CD14-positive monocyte (primary cell): ENCODE data around the gene HAO2. TPM values are rescaled to one million over a fixed set of nuclear protein-coding genes. Genes with fewer than 3 reads are reported as not detected.

ENCODE experiments used
- DNase-seq, 3 donors: peaks; one replicate each; pipeline ENCODE4 v3.0.0-alpha.2; 2011 to 2022
- H2AFZ ChIP-seq: 2 replicates; pipeline ENCODE4 v1.6.0; 2012; ENCODE audit warnings: mild to moderate bottlenecking, low read depth, low read length, inconsistent platforms; ENCODE audit not compliant: insufficient read depth, poor library complexity, severe bottlenecking
- H3K27ac ChIP-seq, 2 donors: 1 replicate in 1 of 2; 2 replicates in 1 of 2; pipeline ENCODE4 v1.5.1; 2012 to 2013; ENCODE audit warnings: low read length in 2 of 2, control low read depth in 1 of 2, inconsistent platforms in 1 of 2, low read depth in 1 of 2, mild to moderate bottlenecking in 1 of 2
- H3K27me3 ChIP-seq, 2 donors: one replicate each; pipeline versions ENCODE4 v1.6.0 to v1.6.1; 2011 to 2013; ENCODE audit warnings: low read length in 2 of 2; ENCODE audit not compliant: control insufficient read depth in 2 of 2, insufficient read depth in 2 of 2
- H3K36me3 ChIP-seq, 2 donors: replicated peaks in 1 of 2; 1 replicate in 1 of 2; 2 replicates in 1 of 2; pipeline versions ENCODE4 v1.5.1 to v1.6.1; 2012 to 2013; ENCODE audit warnings: low read length in 2 of 2, control low read depth in 1 of 2, inconsistent platforms in 1 of 2, mild to moderate bottlenecking in 1 of 2; ENCODE audit not compliant: insufficient read depth in 2 of 2, control insufficient read depth in 1 of 2
- H3K4me1 ChIP-seq, 2 donors: 1 replicate in 1 of 2; 2 replicates in 1 of 2; pipeline versions ENCODE4 v1.5.1 to v1.6.1; 2012 to 2013; ENCODE audit warnings: low read length in 2 of 2, control low read depth in 1 of 2, inconsistent platforms in 1 of 2, mild to moderate bottlenecking in 1 of 2, moderate library complexity in 1 of 2; ENCODE audit not compliant: insufficient read depth in 2 of 2, control insufficient read depth in 1 of 2
- H3K4me2 ChIP-seq: replicated peaks from 2 replicates; pipeline ENCODE3; 2012; ENCODE audit warnings: low read length, moderate library complexity, mild to moderate bottlenecking; ENCODE audit not compliant: poor library complexity, severe bottlenecking; ENCODE audit errors: extremely low read depth
- H3K4me3 ChIP-seq, 3 experiments: fragments of 200-600 bp in 1 of 3; sonication (generic) in 1 of 3; replicated peaks in 1 of 3; 1 replicate in 2 of 3; 2 replicates in 1 of 3; pipeline ENCODE4 v1.5.1; 2011 to 2013; ENCODE audit warnings: low read length in 3 of 3, mild to moderate bottlenecking in 3 of 3, control low read depth in 2 of 3, low read depth in 2 of 3, inconsistent platforms in 1 of 3, moderate library complexity in 1 of 3
- H3K79me2 ChIP-seq: 2 replicates; pipeline ENCODE4 v1.6.0; 2012; ENCODE audit warnings: mild to moderate bottlenecking, control low read depth, inconsistent platforms, low read length, moderate library complexity; ENCODE audit not compliant: insufficient read depth
- H3K9ac ChIP-seq: 2 replicates; pipeline ENCODE4 v1.6.0; 2017; ENCODE audit warnings: low read length, mild to moderate bottlenecking; ENCODE audit not compliant: insufficient read depth, poor library complexity, severe bottlenecking
- H3K9me3 ChIP-seq, 2 donors: replicated peaks in 1 of 2; 1 replicate in 1 of 2; 2 replicates in 1 of 2; pipeline versions ENCODE4 v1.5.1 to v1.6.1; 2012 to 2013; ENCODE audit warnings: low read length in 2 of 2, control low read depth in 1 of 2; ENCODE audit not compliant: control insufficient read depth in 1 of 2, insufficient read depth in 1 of 2
- H4K20me1 ChIP-seq: 2 replicates; pipeline ENCODE4 v1.6.0; 2012; ENCODE audit warnings: mild to moderate bottlenecking, low read length, control low read depth, moderate library complexity; ENCODE audit not compliant: insufficient read depth
- H3K27ac Mint-ChIP-seq, 7 donors: one replicate each; pipeline ENCODE4 v1.8.0; 2020; ENCODE audit warnings: mild to moderate bottlenecking in 7 of 7, mixed read lengths in 7 of 7, moderate library complexity in 6 of 7, inconsistent platforms in 2 of 7
- H3K27me3 Mint-ChIP-seq, 3 donors: one replicate each; pipeline ENCODE4 v1.8.0; 2021 to 2022; ENCODE audit warnings: low read depth in 3 of 3, mild to moderate bottlenecking in 3 of 3, mixed read lengths in 3 of 3, moderate library complexity in 3 of 3, inconsistent platforms in 1 of 3
- H3K36me3 Mint-ChIP-seq, 2 donors: one replicate each; pipeline ENCODE4 v1.8.0; 2020; ENCODE audit warnings: mixed read lengths in 2 of 2, inconsistent platforms in 1 of 2, mild to moderate bottlenecking in 1 of 2
- H3K4me1 Mint-ChIP-seq: one replicate; pipeline ENCODE4 v1.8.0; 2020; ENCODE audit warnings: mild to moderate bottlenecking, mixed read lengths
- H3K4me3 Mint-ChIP-seq, 2 donors: one replicate each; pipeline ENCODE4 v1.8.0; 2020; ENCODE audit warnings: mild to moderate bottlenecking in 2 of 2, mixed read lengths in 2 of 2, moderate library complexity in 1 of 2
- H3K9me3 Mint-ChIP-seq, 7 donors: one replicate each; pipeline ENCODE4 v1.8.0; 2020 to 2022; ENCODE audit warnings: mixed read lengths in 7 of 7, mild to moderate bottlenecking in 6 of 7, moderate library complexity in 6 of 7, inconsistent platforms in 2 of 7
- WGBS: methylation state at CpG from one replicate; pipeline ENCODE4 v1.1.5; 2013; ENCODE audit warnings: missing lambda C conversion rate; ENCODE audit not compliant: insufficient coverage; 5-methylcytosine and 5-hydroxymethylcytosine counted together
- intact Hi-C, 2 donors: fragments of 100-400 bp; cut with micrococcal nuclease; formaldehyde crosslinking; loops; one replicate each; pipeline versions ENCODE4 v1.15.0 to v1.15.1; 2023
- polyA plus RNA-seq, 3 donors: library from polyadenylated mRNA; depleted of rRNA in 1 of 3; unstranded in 2 of 3; stranded (reverse) in 1 of 3; fragments of 300-500 nt in 2 of 3; fragments of >200 nt in 1 of 3; fragmentation: Illumina TruSeq in 2 of 3; gene quantifications; 1 replicate in 2 of 3; 2 replicates in 1 of 3; pipeline ENCODE4 v1.2.3, GENCODE V29; 2012 to 2021
- TF ChIP-seq, protein P1 (sequence below): fragments of 200-600 bp; IDR thresholded peaks from one replicate; pipeline ENCODE4 v1.8.0; 2022; ENCODE audit warnings: antibody characterized with exemption, mild to moderate bottlenecking

Gene HAO2
- polyA plus RNA-seq, 3 donors: not detected

DNA sequence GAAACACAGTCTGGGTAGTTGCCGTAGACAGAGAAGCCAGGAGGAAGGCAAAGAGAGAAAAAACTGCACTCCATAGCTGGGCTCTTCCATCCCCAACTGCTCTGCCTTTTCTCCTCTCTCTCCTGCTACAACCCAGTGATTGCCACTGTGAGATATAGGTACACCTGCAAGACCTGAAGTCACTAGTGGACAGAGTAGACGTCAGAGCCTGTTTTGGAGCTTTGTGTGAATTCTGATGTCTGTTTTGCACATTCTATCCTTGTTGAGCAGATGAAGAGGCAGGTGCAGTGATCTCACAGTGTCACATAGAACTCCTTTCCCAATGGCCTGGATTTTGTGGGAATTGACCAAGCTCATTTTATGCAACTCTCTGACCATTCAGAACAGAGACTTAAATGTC is 2.2 kb downstream of the HAO2 start:
- Mint-ChIP-seq H3K9me3 (peaks cover 0 to 2% (median 0%) of the 10 kb centered on the region in 7 donors), H3K36me3 (no peaks in the 10 kb centered on the region), H3K4me3 (no peak overlapping the region), H3K4me1 (no peaks in the 10 kb centered on the region), H3K27me3 (peaks cover 2 to 14% (median 3%) of the 10 kb centered on the region in 3 donors), H3K27ac (no peak overlapping the region)
- TF ChIP-seq, protein P1, sequence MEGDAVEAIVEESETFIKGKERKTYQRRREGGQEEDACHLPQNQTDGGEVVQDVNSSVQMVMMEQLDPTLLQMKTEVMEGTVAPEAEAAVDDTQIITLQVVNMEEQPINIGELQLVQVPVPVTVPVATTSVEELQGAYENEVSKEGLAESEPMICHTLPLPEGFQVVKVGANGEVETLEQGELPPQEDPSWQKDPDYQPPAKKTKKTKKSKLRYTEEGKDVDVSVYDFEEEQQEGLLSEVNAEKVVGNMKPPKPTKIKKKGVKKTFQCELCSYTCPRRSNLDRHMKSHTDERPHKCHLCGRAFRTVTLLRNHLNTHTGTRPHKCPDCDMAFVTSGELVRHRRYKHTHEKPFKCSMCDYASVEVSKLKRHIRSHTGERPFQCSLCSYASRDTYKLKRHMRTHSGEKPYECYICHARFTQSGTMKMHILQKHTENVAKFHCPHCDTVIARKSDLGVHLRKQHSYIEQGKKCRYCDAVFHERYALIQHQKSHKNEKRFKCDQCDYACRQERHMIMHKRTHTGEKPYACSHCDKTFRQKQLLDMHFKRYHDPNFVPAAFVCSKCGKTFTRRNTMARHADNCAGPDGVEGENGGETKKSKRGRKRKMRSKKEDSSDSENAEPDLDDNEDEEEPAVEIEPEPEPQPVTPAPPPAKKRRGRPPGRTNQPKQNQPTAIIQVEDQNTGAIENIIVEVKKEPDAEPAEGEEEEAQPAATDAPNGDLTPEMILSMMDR: no peak
- no peak overlapping the region for H3K9ac ChIP-seq
- H3K36me3 ChIP-seq: no peaks in the 10 kb centered on the region
- H2AFZ ChIP-seq: no peak overlapping the region
- H3K4me2 ChIP-seq: no peak overlapping the region
- WGBS: 90% methylated on average over 2 of the region's 2 CpGs
- H3K4me1 ChIP-seq: no peaks in the 10 kb centered on the region
- no peak overlapping the region for H3K4me3 ChIP-seq
- H3K79me2 ChIP-seq: no peaks in the 10 kb centered on the region
- no peaks in the 10 kb centered on the region for H3K27me3 ChIP-seq
- no peaks in the 10 kb centered on the region for H3K9me3 ChIP-seq
- intact Hi-C loops: no loop called here
- no peak overlapping the region for H3K27ac ChIP-seq
- no peak for DNase-seq
- no peaks in the 10 kb centered on the region for H4K20me1 ChIP-seq

GRCh38 chr1:119371815-119372214 is 3.2 kb downstream of the HAO2 start:
- DNase-seq: no peak
- Histone ChIP-seq H3K4me3 (no peak overlapping the region), H3K9ac (no peak overlapping the region), H3K27ac (no peak overlapping the region), H3K27me3 (no peaks in the 10 kb centered on the region), H3K4me2 (no peak overlapping the region), H4K20me1 (no peaks in the 10 kb centered on the region), H3K4me1 (no peaks in the 10 kb centered on the region), H3K9me3 (no peaks in the 10 kb centered on the region), H3K36me3 (no peaks in the 10 kb centered on the region), H2AFZ (no peak overlapping the region), H3K79me2 (no peaks in the 10 kb centered on the region)
- H3K4me3 Mint-ChIP-seq: no peak overlapping the region
- TF ChIP-seq, protein P1: no peak
- H3K27ac Mint-ChIP-seq: no peak overlapping the region
- no peaks in the 10 kb centered on the region for H3K36me3 Mint-ChIP-seq
- H3K9me3 Mint-ChIP-seq: peaks cover 0 to 4% (median 0%) of the 10 kb centered on the region in 7 donors
- WGBS: 86% methylated on average over 1 of the region's 2 CpGs
- H3K27me3 Mint-ChIP-seq: peaks cover 3 to 12% (median 4%) of the 10 kb centered on the region in 3 donors
- H3K4me1 Mint-ChIP-seq: no peaks in the 10 kb centered on the region
- intact Hi-C loops: no loop called here
